HFF-Myc (cell line): ENCODE results near the gene NMNAT2.

ENCODE experiments used
- DNase-seq: peaks from one replicate; pipeline ENCODE4 v3.0.0-alpha.2; 2011; ENCODE audit warnings: low read depth; ENCODE audit errors: extremely low read depth
- H3K4me3 ChIP-seq: replicated peaks from 2 replicates; pipeline ENCODE4 v1.5.1; 2011; ENCODE audit warnings: low read depth, mild to moderate bottlenecking, control low read depth, low read length
- TF ChIP-seq, protein P1 (sequence below): IDR thresholded peaks from 2 replicates; pipeline ENCODE4 v1.5.1; 2012; ENCODE audit warnings: mild to moderate bottlenecking, low read depth, low read length, control low read depth; ENCODE audit errors: missing control alignments

Gene NMNAT2

DNA sequence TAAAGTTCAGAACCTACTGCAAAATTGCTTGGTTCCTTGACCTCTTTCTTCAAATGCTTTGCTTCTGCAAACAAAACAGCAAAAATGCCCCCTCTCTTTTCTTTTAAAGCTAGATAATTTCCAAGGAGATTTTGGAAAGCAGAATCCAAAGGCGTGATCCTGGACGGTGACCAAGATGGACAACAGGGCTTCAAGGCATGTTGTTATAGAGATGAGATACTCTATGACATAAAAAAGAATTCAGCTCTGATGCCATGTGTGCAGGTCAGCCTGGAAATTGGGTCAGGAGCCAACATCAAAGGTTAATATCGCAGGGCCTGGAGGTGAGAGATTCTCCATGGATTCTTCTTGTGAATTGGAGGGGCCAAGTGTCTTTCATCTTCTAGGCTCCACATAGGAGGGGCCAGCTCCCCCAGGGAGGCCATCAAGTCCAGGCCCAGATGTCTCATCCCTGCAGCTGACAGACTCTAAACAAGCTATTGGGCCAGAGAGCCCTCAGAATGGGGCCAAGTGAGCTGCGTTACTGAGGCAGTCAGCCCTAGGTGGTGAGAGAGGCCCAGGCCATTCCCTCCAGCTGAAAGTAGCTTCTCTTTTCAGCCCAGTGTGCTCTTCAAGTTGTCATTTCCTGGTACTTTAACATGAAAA, 45.5 kb downstream of the NMNAT2 start:
- no peak overlapping the region for H3K4me3 ChIP-seq
- DNase-seq: no peak
- TF ChIP-seq, protein P1, sequence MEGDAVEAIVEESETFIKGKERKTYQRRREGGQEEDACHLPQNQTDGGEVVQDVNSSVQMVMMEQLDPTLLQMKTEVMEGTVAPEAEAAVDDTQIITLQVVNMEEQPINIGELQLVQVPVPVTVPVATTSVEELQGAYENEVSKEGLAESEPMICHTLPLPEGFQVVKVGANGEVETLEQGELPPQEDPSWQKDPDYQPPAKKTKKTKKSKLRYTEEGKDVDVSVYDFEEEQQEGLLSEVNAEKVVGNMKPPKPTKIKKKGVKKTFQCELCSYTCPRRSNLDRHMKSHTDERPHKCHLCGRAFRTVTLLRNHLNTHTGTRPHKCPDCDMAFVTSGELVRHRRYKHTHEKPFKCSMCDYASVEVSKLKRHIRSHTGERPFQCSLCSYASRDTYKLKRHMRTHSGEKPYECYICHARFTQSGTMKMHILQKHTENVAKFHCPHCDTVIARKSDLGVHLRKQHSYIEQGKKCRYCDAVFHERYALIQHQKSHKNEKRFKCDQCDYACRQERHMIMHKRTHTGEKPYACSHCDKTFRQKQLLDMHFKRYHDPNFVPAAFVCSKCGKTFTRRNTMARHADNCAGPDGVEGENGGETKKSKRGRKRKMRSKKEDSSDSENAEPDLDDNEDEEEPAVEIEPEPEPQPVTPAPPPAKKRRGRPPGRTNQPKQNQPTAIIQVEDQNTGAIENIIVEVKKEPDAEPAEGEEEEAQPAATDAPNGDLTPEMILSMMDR: no peak

DNA sequence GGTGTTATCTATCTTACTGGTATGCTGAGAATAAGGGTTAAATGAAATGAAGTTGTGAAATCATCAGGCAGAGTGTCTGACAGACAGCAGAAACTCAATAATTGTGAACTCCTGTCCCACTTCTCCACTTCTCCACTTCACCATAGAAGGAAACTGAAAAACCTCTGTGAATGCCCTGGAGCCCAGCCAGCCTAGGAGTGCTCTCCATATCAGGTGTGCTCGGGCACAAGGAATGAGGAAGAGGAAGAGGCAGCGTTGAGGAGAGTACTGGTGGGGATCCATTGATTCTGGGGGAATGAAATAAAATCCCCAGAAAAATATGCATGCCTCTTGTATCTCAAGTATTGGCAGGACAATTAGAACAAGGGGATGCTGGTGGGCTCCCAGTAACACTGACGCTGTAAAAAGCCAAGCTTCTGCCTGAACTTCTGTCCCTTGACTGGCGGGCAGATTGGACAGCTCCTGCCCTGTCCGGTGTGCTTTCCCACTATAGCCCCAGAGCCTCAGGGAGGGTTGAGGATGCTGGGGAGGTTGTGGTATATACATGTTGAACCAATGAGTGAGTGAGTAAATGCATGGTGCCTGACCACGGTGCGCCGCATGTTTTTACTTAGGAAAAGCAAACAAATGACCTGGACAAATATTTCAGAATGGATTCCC, 47.7 kb downstream of the NMNAT2 start:
- H3K4me3 ChIP-seq: no peak overlapping the region
- no peak for DNase-seq
- TF ChIP-seq, protein P1: no peak

DNA sequence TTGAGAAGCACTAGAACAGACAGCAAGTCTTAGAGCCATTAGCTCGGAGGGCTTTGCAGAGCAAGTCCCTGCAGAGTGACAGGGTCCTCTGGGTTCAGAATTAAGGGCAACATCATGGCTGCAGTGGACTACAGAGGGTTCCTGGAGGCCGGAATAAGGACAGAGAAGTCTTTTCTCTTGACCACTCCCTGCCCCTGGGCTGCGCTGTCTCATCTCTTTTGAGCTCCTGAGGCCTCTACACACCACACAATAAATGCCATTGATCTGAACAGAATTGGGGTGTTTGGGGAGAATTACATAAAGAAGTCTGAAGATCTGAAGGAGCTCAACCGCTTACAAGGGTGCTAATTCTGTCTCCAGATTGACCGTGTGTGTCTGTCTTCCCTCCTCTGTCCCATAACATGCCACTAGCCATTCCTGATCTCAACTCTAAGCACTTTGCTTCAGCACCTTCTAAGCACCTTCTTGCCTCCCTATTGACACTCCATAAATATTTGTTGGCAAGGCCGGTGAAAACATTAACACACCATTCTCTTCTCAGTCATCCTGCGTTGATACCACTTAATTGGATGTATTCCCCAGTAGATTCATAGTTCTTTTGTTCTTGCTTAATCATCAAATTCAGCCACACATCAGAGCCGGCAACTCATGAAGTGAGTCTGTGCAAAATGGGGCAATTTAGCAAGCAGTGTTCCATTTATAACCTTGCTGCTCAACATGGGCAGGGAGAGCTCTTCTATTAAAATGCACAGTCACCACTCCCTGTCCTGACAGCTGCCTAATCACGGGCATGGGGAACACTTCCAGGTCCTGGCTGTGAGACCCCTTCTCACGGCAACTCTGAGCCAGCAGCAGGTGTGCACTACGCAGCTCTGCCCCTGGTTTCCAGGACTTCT, 49.7 kb downstream of the NMNAT2 start:
- TF ChIP-seq, protein P1: no peak
- no peak overlapping the region for H3K4me3 ChIP-seq
- DNase-seq: no peak

DNA sequence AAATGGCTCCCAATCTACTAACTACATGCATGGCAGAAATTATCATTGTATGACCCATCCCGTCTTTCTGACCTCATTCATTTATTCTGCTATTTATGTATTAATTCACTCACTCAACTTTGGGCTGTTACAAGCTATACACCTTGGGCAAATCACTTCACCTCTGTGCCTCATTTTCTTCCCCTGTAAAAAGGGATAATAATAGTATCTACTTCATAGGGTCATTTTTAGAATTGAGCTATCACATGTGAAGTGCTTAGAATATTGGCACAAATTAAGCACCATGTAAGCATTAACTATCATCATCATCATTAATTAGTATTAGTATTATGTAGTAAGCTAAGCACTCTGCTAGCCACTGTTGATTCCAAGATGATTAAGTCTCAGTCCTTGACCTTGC, 52.1 kb downstream of the NMNAT2 start:
- no peak for DNase-seq
- H3K4me3 ChIP-seq: no peak overlapping the region
- TF ChIP-seq, protein P1: no peak

DNA sequence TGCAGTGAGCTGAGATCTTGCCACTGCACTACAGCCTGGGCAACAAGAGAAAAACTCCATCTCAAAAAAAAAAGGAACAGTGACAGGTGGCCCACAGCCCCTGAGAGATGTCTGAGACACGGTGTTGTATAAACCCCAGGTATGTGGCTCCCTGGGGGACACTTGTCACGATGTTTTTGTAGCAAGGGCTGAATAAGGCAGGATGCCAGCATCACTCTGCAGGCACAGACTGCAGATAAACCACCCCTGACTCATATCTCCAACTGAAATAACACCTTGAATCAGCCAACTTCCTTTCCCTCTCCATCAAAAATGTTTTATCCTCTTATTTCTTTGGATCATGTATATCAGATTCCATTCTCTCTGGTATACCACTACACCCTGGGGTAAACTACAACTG, 52.5 kb downstream of the NMNAT2 start:
- TF ChIP-seq, protein P1: no peak
- DNase-seq: no peak
- no peak overlapping the region for H3K4me3 ChIP-seq

DNA sequence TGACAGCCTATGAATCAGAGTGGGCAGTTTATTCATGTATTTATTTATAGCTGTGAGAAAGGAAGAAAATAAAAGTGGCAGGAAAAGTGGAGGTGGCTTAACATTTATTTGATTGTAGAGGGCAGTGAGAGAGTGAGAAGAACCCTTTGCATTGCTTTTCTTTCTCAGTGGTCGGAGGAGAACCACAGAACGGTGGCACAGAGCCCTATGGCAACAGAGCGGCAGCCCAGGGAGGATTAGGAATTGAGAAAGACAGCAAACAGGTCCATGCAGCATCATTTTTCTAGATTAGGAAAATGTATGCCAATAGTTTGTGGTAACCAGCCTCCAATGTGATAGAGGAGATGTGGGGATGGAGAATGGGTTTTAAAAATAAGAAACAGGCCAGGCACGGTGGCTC, 53.1 kb downstream of the NMNAT2 start:
- no peak overlapping the region for H3K4me3 ChIP-seq
- TF ChIP-seq, protein P1: no peak
- DNase-seq: no peak
